K562 (cell line): ENCODE measurements around the gene MYLK2. TPM values are rescaled to one million over a fixed set of nuclear protein-coding genes. Genes with fewer than 3 reads are reported as not detected.

Experiments
- ATAC-seq: fragments of 200-7000 bp; cut with Tn5 transposase; 3 replicates; pipeline ENCODE4 v1.9.1; 2020; ENCODE audit warnings: moderate library complexity
- BruUV-seq: library from RNA; stranded (reverse); fragments of 400-500 nt; replicated peaks from 2 replicates; lab custom pipeline; 2021; lab: Mats Ljungman, UMichigan
- CTCF ChIA-PET: fragments of 300-600 bp; formaldehyde crosslinking; extraction: SDS; loops from one replicate; lab custom pipeline; 2021; ENCODE audit warnings: low intra/inter-chr PET ratio; lab: Yijun Ruan, JAX
- POLR2A ChIA-PET: fragments of 300-600, 350-650 bp; sonication (Branson Sonifier 250); formaldehyde crosslinking; extraction: SDS; loops from one replicate; lab custom pipeline; 2021; ENCODE audit warnings: antibody characterized with exemption, inconsistent platforms; lab: Yijun Ruan, JAX
- DNase-seq, 4 experiments: peaks; one replicate each; pipeline versions ENCODE4 v3.0.0 to v3.0.0-alpha.2; 2011 to 2018; ENCODE audit warnings: low spot score in 3 of 4, mixed read lengths in 3 of 4; ENCODE audit errors: extremely low read depth in 1 of 4
- FAIRE-seq: peaks from 2 replicates; lab custom pipeline; 2011; peaks lifted over from hg19 to GRCh38; lab: Jason Lieb, UNC
- H2AFZ ChIP-seq: 2 replicates; pipeline ENCODE4 v1.6.0; 2011; ENCODE audit warnings: low read depth, low read length, control low read depth, inconsistent platforms
- H3K27ac ChIP-seq: fragments of 200-600 bp; 3 replicates; pipeline ENCODE4 v1.8.0; 2011; ENCODE audit warnings: low read depth, mild to moderate bottlenecking, control low read depth, inconsistent platforms, low read length, moderate library complexity, mixed read lengths; ENCODE audit errors: extremely low read depth
- H3K27me3 ChIP-seq, 2 experiments: fragments of 300-600 bp in 1 of 2; 2 replicates in 1 of 2; 3 replicates in 1 of 2; pipeline versions ENCODE4 v1.6.0 to v1.8.0; 2011; ENCODE audit warnings: inconsistent platforms in 2 of 2, low read length in 2 of 2, mild to moderate bottlenecking in 1 of 2, mixed read lengths in 1 of 2, moderate library complexity in 1 of 2; ENCODE audit not compliant: control insufficient read depth in 2 of 2, insufficient read depth in 2 of 2
- H3K36me3 ChIP-seq: fragments of 300-600 bp; 3 replicates; pipeline ENCODE4 v1.8.0; 2011; ENCODE audit warnings: mild to moderate bottlenecking, low read length, inconsistent platforms; ENCODE audit not compliant: control insufficient read depth, insufficient read depth
- H3K4me1 ChIP-seq, 2 experiments: fragments of 200-600 bp in 1 of 2; replicated peaks in 1 of 2; 2 replicates in 1 of 2; 3 replicates in 1 of 2; pipeline versions ENCODE4 v1.5.1 to v1.8.0; 2011; ENCODE audit warnings: inconsistent platforms in 2 of 2, low read length in 2 of 2, mild to moderate bottlenecking in 1 of 2, mixed read lengths in 1 of 2, moderate library complexity in 1 of 2; ENCODE audit not compliant: control insufficient read depth in 2 of 2, insufficient read depth in 2 of 2
- H3K4me2 ChIP-seq: 2 replicates; pipeline ENCODE4 v1.6.1; 2011; ENCODE audit warnings: low read length, control low read depth, inconsistent platforms, mixed read lengths; ENCODE audit not compliant: insufficient read depth
- H3K4me3 ChIP-seq: fragments of 200-600 bp; sonication (generic), shearing (Covaris generic); 2 replicates; pipeline ENCODE4 v1.5.1; 2016; ENCODE audit warnings: control low read depth, inconsistent platforms
- H3K79me2 ChIP-seq: fragments of 200-600 bp; 3 replicates; pipeline ENCODE4 v1.8.0; 2011; ENCODE audit warnings: low read length, inconsistent platforms; ENCODE audit not compliant: control insufficient read depth, insufficient read depth
- H3K9ac ChIP-seq, 2 experiments: 2 replicates each; pipeline versions ENCODE4 v1.6.0 to v1.6.1; 2011; ENCODE audit warnings: low read depth in 2 of 2, low read length in 2 of 2, control low read depth in 1 of 2, inconsistent platforms in 1 of 2, mild to moderate bottlenecking in 1 of 2, mixed read lengths in 1 of 2; ENCODE audit not compliant: insufficient read depth in 1 of 2
- H3K9me1 ChIP-seq: one replicate; pipeline ENCODE4 v1.6.0; 2011; ENCODE audit warnings: inconsistent platforms, mild to moderate bottlenecking, low read length, moderate library complexity; ENCODE audit not compliant: control insufficient read depth, insufficient read depth
- H3K9me3 ChIP-seq: replicated peaks from 2 replicates; pipeline ENCODE4 v1.5.1; 2011; ENCODE audit warnings: low read depth, low read length, inconsistent platforms; ENCODE audit not compliant: control insufficient read depth, insufficient read depth
- H4K20me1 ChIP-seq: replicated peaks from 2 replicates; pipeline ENCODE4 v1.6.1; 2011; ENCODE audit warnings: low read length, inconsistent platforms, mixed read lengths; ENCODE audit not compliant: control insufficient read depth, insufficient read depth
- DACH1 ChIP-seq: fragments of 450-650 bp; IDR thresholded peaks from 2 replicates; pipeline ENCODE4 v1.6.1; 2018; ENCODE audit not compliant: partially characterized antibody
- ZBTB33 ChIP-seq: sonication (generic); formaldehyde crosslinking; IDR thresholded peaks from 2 replicates; pipeline ENCODE4 v1.8.1; 2023; ENCODE audit warnings: mild to moderate bottlenecking, missing genetic modification reagents
- WGBS: fragments of 100-300 bp; shearing (Covaris generic); methylation state at CpG from one replicate; pipeline ENCODE4 v1.1.6; 2016; ENCODE audit warnings: low coverage, mixed read lengths; ENCODE audit not compliant: insufficient coverage; ENCODE audit errors: missing lambda C conversion rate; 5-methylcytosine and 5-hydroxymethylcytosine counted together
- in situ Hi-C: fragments of 300-500 bp; cut with MboI; formaldehyde crosslinking; loops from 4 replicates; pipeline ENCODE4 v1.15.0; 2018; ENCODE audit warnings: inconsistent platforms, mixed read lengths
- intact Hi-C: fragments of 100-400 bp; cut with micrococcal nuclease; formaldehyde crosslinking; loops from 2 replicates; pipeline ENCODE4 v1.14.2; 2022
- polyA plus RNA-seq, 8 experiments: library from polyadenylated mRNA; depleted of rRNA in 4 of 8; stranded (reverse) in 5 of 8; unstranded in 3 of 8; fragments of >200 nt; fragmentation: Nextera tagmentation in 2 of 8; fragmentation: Illumina TruSeq in 1 of 8; extraction: Ambion mirVana in 2 of 8; extraction: Trizol in 1 of 8; gene quantifications; 2 replicates each; pipeline versions ENCODE4 v1.2.1 to v1.2.3, GENCODE V29; 2011 to 2014; ENCODE audit warnings: inconsistent platforms in 1 of 8, missing spikeins in 1 of 8
- total RNA-seq, 7 experiments: library from RNA; depleted of rRNA in 6 of 7; stranded (reverse); fragments of >200 nt in 6 of 7; fragmentation: Illumina TruSeq in 2 of 7; extraction: Trizol in 2 of 7; gene quantifications; 2 replicates each; pipeline versions ENCODE4 v1.2.1 to v1.2.3, GENCODE V29; 2011 to 2021; ENCODE audit warnings: low replicate concordance in 1 of 7

Gene MYLK2
- total and polyA plus RNA-seq, 9 of the 15 experiments (the other 6 are each of a cell fraction or from before 2014, with no cell fraction given): 0.07 to 0.53 (median 0.18) TPM; not detected in 2

- no peak for ATAC-seq
- 63% methylated on average over 16 of the region's 21 CpGs for WGBS
- peak within 1 kb of the TSS in 1 of 2 experiments; percentile 6; a peak in 1 of 4 replicates for H3K9ac ChIP-seq
- H3K4me3 ChIP-seq: no peak within 1 kb of the TSS
- POLR2A ChIA-PET: interaction anchor here (0.5 to 0.6 kb wide), 2 partner anchors 75 to 148 kb away, joined by 3 to 4 read pairs; no protein-coding TSS in a partner anchor
- no peaks in the 10 kb centered on the region for H3K9me1 ChIP-seq
- TF ChIP-seq ZBTB33 (CRISPR knock-in tag) (peak; percentile 21; the same call in 1 of the 2 replicates), DACH1 (no peak)
- H3K4me2 ChIP-seq: no peak within 1 kb of the TSS
- CTCF ChIA-PET: interaction anchor here (1.0 to 2.6 kb wide), 3 partner anchors 19 to 23 kb away, joined by 3 to 18 read pairs (median 3); no protein-coding TSS in a partner anchor
- DNase-seq: no peak
- peaks cover 14% of the 10 kb centered on the region; the same call in 1 of the 2 replicates for H4K20me1 ChIP-seq
- H3K4me1 ChIP-seq: peaks cover 0 to 47% of the 10 kb centered on the region in 2 experiments; a peak in 3 of 5 replicates
- no TSS peak for BruUV-seq
- H3K36me3 ChIP-seq: no peaks in the 10 kb centered on the region
- H3K79me2 ChIP-seq: no peaks in the 10 kb centered on the region
- H3K27me3 ChIP-seq: peaks cover 10 to 30% of the 10 kb centered on the region in 2 experiments; a peak in 4 of 5 replicates
- in situ Hi-C loops (loop anchor here (25.0 kb wide), 1 partner anchor 817 kb away; the partner anchor contains the start of gene C20orf203), intact Hi-C loops (no loop called here)
- FAIRE-seq: no peak
- no peak within 1 kb of the TSS; the same call in 2 of the 3 replicates for H3K27ac ChIP-seq
- no peak within 1 kb of the TSS for H2AFZ ChIP-seq
- H3K9me3 ChIP-seq: no peaks in the 10 kb centered on the region
These were observed 26.2 kb downstream of the MYLK2 start, which contains the start of gene FOXS1 for GRCh38 chr20:31845300-31845863. Gene FOXS1 (minus strand): TSS chr20:31845604. CDS start chr20:31845542, 62 bp downstream.
